Activated naive CD4-positive, alpha-beta T cell treated with anti-CD3 and anti-CD28 coated beads, Interleukin-2, amount 50 U/mL, for 72 hours (primary cell): ENCODE data around the gene LCORL. TPM values are rescaled to one million over a fixed set of nuclear protein-coding genes. Genes with fewer than 3 reads are reported as not detected.

Experiments
- ATAC-seq, 2 donors: fragments of 150-1000 bp; cut with Tn5 transposase; 2 replicates each; pipeline ENCODE4 v1.10.0; 2021; ENCODE audit warnings: mild to moderate bottlenecking in 2 of 2, moderate library complexity in 2 of 2
- DNase-seq, 2 donors: peaks; one replicate each; pipeline ENCODE4 v3.0.0; 2021 to 2022; ENCODE audit warnings: low spot score in 2 of 2
- H3K27ac Mint-ChIP-seq, 2 donors: one replicate each; pipeline ENCODE4 v1.8.0; 2022; ENCODE audit warnings: mild to moderate bottlenecking in 2 of 2, mixed read lengths in 2 of 2
- H3K36me3 Mint-ChIP-seq, 2 donors: one replicate each; pipeline ENCODE4 v1.8.0; 2022; ENCODE audit warnings: mixed read lengths in 2 of 2
- H3K9me3 Mint-ChIP-seq, 2 donors: one replicate each; pipeline ENCODE4 v1.8.0; 2022; ENCODE audit warnings: mixed read lengths in 2 of 2
- total RNA-seq, 2 donors: library from RNA; stranded (reverse); gene quantifications; one replicate each; pipeline ENCODE4 v1.2.3, GENCODE V29; 2022

Gene LCORL
- total RNA-seq, 2 donors from 2014 or later: 6.0 to 13.8 TPM

DNA sequence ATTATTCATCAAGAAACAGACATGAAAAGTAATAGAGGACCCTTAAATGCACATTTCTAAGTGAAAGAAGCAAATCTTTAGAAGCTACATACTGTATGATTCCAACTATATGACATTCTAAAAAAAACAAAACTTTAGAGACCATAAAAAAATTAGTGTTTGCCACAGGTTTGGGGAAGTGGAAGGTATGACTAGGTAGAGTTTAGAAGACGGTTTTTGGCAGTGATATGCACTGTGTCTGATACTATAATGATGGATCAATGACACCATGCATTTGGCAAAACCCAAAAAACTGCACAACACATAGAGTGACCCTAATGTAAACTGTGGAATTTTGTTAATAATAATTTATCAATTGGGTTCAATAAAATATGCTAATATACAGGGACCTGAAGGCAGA, 54.5 kb downstream of the LCORL start:
- Mint-ChIP-seq H3K36me3 (no peaks in the 10 kb centered on the region), H3K27ac (no peak overlapping the region), H3K9me3 (no peaks in the 10 kb centered on the region)
- no peak for DNase-seq
- ATAC-seq: no peak

DNA sequence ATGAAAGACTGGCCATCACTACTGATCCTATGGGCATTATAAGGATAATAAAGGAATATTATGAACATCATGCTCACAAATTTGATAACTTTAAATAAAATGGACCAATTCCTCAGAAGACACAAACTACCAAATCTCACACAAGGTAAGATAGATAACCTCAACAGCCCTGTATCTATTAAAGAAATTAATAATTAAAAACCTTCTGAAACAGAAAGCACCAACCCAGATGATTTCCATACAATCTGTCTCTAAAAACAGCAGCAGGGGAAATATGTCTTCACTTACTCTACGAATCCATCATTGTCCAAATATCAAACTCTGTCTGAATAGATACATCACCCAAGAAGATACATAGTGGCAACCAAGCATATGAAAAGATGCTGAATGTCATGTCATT, 55.2 kb downstream of the LCORL start:
- DNase-seq (no peak), ATAC-seq (no peak)
- H3K9me3 Mint-ChIP-seq: no peaks in the 10 kb centered on the region
- no peaks in the 10 kb centered on the region for H3K36me3 Mint-ChIP-seq
- no peak overlapping the region for H3K27ac Mint-ChIP-seq

DNA sequence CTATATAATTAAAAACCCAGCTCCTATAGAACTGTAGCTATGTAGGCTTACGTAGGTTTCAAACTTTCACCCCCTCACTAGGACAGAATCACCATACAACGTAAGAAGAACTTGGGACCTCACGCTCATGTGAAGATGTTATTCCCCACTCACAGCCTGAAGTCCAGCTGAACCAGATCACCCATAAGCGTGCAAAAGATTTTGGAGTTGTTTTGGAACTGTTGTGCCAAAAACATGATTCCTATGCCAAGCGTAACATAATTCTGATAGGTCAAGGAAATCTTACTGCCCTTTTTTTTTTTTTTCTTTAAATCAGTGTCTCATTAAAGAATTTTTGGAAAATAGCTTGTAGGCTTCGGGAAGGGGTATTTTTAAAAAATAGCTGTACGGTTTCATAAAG, 57.0 kb downstream of the LCORL start:
- DNase-seq (no peak), ATAC-seq (no peak)
- Mint-ChIP-seq H3K36me3 (no peaks in the 10 kb centered on the region), H3K27ac (no peak overlapping the region), H3K9me3 (no peaks in the 10 kb centered on the region)

DNA sequence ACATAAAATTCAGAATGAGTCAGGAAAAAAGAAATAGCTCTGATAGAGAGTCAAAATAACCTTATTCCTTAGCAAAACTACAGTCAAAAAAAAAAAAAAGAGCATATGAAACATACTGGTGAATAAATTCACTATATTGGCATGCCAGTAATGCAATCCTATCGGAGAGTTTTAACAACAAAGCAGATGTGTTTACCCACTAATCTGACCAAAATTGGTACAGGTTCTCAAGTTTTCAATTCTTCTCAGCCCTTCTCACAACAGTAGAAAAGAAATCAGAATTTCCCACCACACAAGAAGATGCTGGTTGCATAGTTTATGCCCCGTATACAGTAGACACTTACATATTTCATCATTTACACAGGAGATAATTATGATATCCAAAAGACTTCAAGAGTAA, 59.4 kb downstream of the LCORL start:
- Mint-ChIP-seq H3K36me3 (peaks cover 3 to 9% of the 10 kb centered on the region in 2 donors), H3K27ac (no peak overlapping the region), H3K9me3 (no peaks in the 10 kb centered on the region)
- ATAC-seq (no peak), DNase-seq (no peak)

DNA sequence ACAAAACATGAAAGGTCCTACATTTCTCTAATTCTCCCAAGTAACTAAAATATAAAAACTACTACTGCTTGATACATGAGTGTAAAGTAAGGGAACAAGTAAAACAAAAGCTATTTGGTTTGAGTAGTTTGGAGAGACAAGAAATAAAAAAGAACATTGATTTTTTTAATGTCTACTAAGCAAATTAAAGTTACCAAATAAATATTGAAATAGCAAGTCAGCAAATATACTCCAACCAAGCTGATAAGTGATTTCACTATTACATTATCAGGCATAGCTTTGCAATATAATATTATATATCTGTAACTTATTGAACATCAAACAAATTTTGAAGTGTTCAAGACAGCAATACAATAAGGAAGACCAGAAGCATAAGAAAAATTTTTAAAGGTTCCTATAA, 60.3 kb downstream of the LCORL start:
- ATAC-seq: no peak
- Mint-ChIP-seq H3K27ac (no peak overlapping the region), H3K9me3 (no peaks in the 10 kb centered on the region)

DNA sequence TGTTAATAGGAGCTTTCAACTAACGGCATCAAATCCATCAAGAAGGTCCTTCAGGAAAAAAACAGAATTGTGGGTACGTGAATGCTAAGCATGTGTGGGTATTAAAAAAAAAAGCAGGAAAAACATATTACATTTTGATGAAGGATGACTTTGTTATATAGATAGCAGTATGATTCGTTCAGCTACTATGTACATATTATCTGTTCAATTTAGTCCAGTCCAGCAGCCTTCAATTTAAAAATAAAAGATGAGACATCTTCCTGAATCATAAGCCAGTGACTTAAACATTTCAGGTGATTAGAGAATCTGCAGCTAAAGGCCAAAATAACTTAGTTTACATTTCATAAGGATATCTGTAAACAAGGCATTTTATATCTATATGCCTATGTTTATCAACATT, 63.4 kb downstream of the LCORL start:
- Mint-ChIP-seq H3K27ac (no peak overlapping the region), H3K36me3 (peaks cover 12 to 42% of the 10 kb centered on the region in 2 donors), H3K9me3 (no peaks in the 10 kb centered on the region)
- DNase-seq (no peak), ATAC-seq (no peak)

More for the DNA sequence above, 60.3 kb downstream of the LCORL start:
- peaks cover 5 to 15% of the 10 kb centered on the region in 2 donors for H3K36me3 Mint-ChIP-seq
- no peak for DNase-seq

DNA sequence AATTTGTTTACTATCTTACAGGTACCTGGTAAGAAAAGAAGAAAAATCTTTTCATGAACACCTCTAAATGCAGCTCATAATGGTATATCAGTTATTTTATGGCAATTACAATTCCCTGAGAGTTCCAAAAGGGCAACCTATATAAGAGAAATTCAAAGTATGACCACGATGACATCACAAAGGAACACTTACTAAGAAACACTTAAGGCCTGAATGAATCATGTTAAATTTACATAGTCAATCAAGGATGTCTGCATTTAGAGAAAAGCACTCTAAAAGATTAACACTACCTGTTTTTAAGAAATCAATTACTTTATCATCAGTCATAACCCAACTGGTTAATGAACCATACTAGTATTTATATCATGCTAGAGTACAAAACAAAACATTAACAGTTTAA, 63.9 kb downstream of the LCORL start:
- DNase-seq (no peak), ATAC-seq (peak; percentile 47 to 51)
- Mint-ChIP-seq H3K9me3 (no peaks in the 10 kb centered on the region), H3K36me3 (peaks cover 16 to 45% of the 10 kb centered on the region in 2 donors), H3K27ac (no peak overlapping the region)

DNA sequence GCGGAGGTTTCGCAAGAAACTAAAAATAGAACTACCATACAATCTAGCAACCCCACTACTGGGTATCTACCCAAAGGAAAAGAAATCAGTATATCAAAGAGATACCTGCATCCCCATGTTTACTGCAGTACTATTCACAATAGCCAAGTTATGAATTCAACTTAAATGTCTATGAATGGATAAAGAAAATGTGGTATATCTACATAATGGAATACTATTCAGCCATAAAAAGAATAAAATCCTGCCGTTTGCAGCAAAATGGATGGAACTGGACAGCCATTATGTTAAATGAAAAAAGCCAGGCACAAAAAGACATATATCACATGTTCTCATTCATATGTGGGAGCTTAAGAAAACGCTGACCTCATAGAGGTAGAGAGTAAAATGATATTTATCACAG, 65.3 kb downstream of the LCORL start:
- peaks cover 18 to 45% of the 10 kb centered on the region in 2 donors for H3K36me3 Mint-ChIP-seq
- H3K27ac Mint-ChIP-seq: no peak overlapping the region
- ATAC-seq: no peak
- no peak for DNase-seq
- no peaks in the 10 kb centered on the region for H3K9me3 Mint-ChIP-seq

DNA sequence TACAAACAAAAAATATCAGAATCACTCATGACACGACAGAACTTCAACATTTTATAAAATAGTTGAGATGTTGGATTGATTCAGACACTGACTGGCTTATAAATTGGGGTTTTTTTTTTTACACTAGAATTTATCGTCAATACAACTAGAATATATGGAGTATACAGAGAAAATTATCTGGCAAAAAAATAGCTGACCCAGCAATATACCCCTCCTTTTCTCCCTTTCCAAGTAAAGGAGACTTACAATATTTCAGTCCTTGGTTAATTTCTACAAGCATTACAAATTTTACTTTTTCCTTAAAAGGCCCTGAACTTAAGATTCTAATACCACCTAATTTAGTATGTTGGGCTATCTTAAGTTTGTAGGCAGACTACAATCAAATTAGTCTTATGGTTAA, 76.3 kb downstream of the LCORL start:
- ATAC-seq (no peak), DNase-seq (no peak)
- Mint-ChIP-seq H3K36me3 (peaks cover 0 to 5% of the 10 kb centered on the region in 2 donors), H3K9me3 (no peaks in the 10 kb centered on the region), H3K27ac (no peak overlapping the region)

DNA sequence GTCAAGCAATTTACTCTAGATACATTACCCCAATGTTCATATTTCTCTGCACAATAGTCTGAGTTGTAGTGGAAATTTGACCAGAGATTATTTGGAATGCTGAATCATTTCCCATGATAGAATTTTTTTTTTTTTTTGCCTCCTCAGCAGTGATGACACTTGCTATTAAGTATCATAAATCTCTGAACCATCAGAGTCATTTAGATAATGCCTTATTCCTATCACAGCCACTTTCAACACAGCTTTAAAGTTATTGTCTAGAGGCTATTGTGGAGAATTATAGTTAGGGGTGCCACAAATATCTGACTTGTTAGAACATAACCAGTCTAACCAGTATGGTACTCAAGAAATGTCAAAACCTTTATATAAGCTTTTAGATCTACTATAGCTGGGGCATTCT, 79.8 kb downstream of the LCORL start:
- no peak overlapping the region for H3K27ac Mint-ChIP-seq
- no peaks in the 10 kb centered on the region for H3K9me3 Mint-ChIP-seq
- DNase-seq (no peak), ATAC-seq (no peak)
- H3K36me3 Mint-ChIP-seq: peaks cover 0 to 5% of the 10 kb centered on the region in 2 donors

DNA sequence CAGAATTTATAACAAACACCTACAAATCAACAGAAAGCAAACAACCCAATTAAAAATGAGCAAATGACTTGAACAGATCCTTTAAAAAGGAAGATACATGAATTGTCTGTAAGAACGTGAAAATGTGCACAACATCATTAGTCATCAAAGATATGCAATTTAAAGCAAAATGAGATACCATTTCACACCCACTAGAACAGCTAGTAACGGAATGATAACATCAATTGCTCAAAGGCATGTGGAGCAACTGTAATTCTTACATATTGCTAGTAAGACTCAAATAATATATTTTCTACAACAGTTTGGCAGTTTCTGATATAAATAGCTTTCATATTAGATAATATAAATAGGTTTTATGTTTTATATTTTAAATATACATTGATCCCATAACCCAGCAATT, 82.5 kb downstream of the LCORL start:
- Mint-ChIP-seq H3K27ac (no peak overlapping the region), H3K9me3 (peaks cover 4 to 5% of the 10 kb centered on the region in 2 donors), H3K36me3 (peaks cover 6 to 12% of the 10 kb centered on the region in 2 donors)
- DNase-seq: no peak
- no peak for ATAC-seq

DNA sequence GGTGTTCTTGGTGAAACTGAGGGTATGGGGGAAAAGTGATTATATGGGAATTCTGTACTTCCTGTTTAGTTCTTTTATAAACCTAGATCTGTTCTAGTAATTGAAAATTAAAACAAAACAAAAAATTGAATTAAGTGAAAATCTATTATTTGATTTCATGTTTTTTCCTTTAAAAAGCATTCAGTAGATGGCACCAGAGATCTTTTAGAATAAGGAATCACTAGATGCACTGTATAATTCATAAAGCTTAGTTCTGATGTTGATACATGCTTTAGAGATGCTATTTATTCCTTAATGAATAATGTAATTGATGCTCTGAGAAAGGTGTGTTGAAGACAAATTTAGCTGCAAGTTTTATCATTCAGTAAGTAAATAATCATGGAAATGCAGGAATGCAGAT, 87.3 kb downstream of the LCORL start:
- Mint-ChIP-seq H3K27ac (no peak overlapping the region), H3K9me3 (peaks cover 4 to 11% of the 10 kb centered on the region in 2 donors), H3K36me3 (peaks cover 6 to 17% of the 10 kb centered on the region in 2 donors)
- ATAC-seq: no peak
- no peak for DNase-seq

DNA sequence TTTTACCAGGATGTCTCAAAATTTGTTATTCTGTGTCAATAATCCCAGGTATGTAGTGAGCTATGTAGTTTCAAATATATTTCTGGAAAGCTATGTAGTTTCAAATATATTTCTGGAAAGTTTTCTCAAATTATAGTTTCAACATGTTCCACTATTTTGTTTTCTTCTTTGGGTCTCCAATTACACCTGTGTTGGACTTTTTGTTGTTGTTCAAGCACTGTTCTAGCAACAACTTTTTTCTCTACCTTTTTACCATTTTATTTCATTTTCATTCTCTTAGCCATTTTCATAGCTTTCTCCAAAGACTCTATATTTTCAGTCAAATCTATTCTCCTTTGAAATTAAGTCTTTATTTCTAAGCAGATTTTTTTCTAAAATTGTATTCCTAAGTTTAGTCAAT, 88.4 kb downstream of the LCORL start:
- no peak overlapping the region for H3K27ac Mint-ChIP-seq

DNA sequence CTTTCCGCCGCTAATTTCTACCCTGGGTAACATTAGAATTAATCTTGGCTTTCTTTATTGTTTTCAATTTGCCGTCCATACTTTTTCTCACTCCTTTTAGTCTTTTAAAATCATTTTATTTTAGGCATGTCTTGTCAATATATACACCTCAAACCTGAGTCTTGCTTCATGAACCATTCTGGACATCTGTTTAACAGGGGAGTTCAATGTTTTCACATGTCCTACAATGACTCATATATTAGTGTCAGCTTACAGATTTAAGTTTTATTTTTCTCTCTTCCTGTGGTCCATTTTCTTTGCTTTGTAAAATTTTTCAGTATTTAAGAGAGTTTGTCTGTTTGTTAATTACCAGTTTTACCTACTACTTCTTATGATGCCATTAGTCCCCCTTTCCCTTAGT, 89.5 kb downstream of the LCORL start:
- no peak for ATAC-seq
- no peak overlapping the region for H3K27ac Mint-ChIP-seq

More for the DNA sequence above, 88.4 kb downstream of the LCORL start:
- peaks cover 6 to 17% of the 10 kb centered on the region in 2 donors for H3K36me3 Mint-ChIP-seq
- DNase-seq: no peak
- ATAC-seq: no peak
- H3K9me3 Mint-ChIP-seq: peaks cover 4 to 11% of the 10 kb centered on the region in 2 donors

DNA sequence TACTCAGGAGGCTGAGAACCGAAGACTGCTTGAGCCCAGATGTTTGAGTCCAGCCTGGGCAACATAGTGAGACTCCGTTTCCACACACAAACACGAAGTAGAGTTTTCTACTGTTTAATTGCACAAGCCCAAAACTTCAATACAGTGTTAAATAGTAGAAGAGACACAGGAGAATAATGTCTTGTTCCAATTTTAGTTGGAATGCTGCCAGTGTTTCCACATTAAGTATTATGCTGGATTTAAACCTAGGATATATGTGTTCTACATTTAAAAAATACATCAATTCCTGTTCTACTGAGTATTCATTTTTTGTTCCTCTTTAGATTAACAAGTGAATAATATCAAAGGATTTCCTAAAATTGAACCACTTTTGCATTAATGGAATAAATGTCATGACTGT, 91.3 kb downstream of the LCORL start:
- H3K9me3 Mint-ChIP-seq: peaks cover 0 to 10% of the 10 kb centered on the region in 2 donors
- no peak overlapping the region for H3K27ac Mint-ChIP-seq
- DNase-seq (no peak), ATAC-seq (no peak)
- H3K36me3 Mint-ChIP-seq: peaks cover under 1 to 15% of the 10 kb centered on the region in 2 donors

More for the DNA sequence above, 89.5 kb downstream of the LCORL start:
- Mint-ChIP-seq H3K9me3 (peaks cover 4 to 13% of the 10 kb centered on the region in 2 donors), H3K36me3 (peaks cover 6 to 20% of the 10 kb centered on the region in 2 donors)
- no peak for DNase-seq

DNA sequence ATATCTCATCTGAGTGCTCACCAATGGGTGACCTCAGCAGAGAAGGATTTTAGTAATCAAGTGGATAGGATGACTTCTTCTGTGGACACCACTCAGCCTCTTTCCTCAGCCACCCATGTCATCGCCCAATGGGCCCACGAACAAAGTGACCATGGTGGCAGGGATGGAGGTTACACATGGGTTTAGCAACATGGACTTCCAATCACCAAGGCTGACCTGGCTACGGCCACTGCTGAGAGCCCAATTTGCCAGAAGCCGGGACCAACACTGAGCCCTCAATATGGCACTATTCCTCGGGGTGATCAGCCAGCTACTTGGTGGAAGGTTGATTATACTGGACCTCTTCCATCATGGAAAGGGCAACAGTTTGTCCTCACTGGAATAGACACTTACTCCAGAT, 97.4 kb downstream of the LCORL start:
- H3K9me3 Mint-ChIP-seq: peaks cover 3 to 4% of the 10 kb centered on the region in 2 donors
- no peak overlapping the region for H3K27ac Mint-ChIP-seq
- DNase-seq: no peak
- peaks cover 10 to 16% of the 10 kb centered on the region in 2 donors for H3K36me3 Mint-ChIP-seq
- no peak for ATAC-seq

DNA sequence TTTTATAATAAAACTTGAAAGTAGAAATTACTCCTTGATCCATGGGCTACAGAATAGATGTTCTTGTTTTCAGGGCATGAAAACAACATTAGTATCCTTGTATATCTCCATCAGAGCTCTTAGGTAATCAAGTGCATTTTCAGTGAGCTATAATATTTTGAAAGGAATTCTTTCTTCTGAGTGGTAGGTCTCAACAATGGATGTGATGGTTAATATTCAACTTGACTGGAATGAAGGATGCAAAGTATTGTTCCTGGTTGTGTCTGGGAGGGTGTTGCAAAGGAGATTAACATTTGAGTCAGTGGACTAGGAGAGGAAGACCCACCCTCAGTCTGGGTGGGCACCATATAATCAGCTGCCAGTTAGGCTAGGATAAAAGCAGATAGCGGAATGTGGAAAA, 100.1 kb downstream of the LCORL start:
- DNase-seq (no peak), ATAC-seq (no peak)
- Mint-ChIP-seq H3K9me3 (peaks cover 0 to 4% of the 10 kb centered on the region in 2 donors), H3K36me3 (peaks cover 10 to 12% of the 10 kb centered on the region in 2 donors), H3K27ac (no peak overlapping the region)

DNA sequence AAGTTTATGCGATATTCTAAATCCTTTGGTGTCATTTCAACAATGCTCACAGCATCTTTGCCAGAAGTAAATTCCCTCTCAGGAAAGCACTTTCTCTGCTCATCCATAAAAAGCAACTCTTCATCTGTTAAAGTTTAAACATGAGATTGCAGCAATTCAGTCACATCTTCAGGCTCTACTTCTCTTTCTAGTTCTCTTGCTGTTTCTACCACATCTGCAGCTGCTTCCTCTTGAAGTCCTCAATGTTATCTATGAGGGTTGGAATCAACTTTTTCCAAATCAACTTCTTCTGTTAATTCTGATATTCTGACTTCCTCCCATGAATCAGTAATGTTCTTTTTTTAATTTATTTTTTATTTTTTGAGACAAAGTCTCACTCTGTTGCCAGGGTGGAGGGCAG, 100.9 kb downstream of the LCORL start:
- DNase-seq: no peak
- Mint-ChIP-seq H3K9me3 (peaks cover 4% of the 10 kb centered on the region in 2 donors), H3K36me3 (peaks cover 10 to 12% of the 10 kb centered on the region in 2 donors), H3K27ac (peak overlapping the region in 1 of 2 donors; percentile 44)
- ATAC-seq: no peak

DNA sequence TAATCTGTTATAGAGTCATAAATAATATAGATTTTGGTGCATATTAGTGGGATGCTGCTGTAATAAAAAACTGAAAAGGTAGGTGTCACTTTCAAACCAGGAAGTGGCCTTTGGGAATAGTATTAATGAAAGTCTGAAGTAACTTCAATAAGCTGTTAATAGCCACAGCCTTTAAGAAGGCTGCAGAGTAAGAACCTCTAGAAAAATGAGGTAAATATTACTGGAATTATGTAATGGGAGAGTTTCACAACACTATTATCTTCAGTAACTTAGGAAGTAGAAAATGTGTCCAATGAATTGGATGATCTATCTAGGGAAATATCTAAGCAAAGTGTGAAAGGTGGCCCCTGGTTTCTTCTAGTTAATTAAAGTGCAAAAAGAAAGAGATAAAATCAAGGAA, 106.1 kb downstream of the LCORL start:
- ATAC-seq: no peak
- H3K27ac Mint-ChIP-seq: no peak overlapping the region
- no peak for DNase-seq
- peaks cover 9 to 11% of the 10 kb centered on the region in 2 donors for H3K36me3 Mint-ChIP-seq
- H3K9me3 Mint-ChIP-seq: peaks cover 0 to 4% of the 10 kb centered on the region in 2 donors
